ENCODE measurements around the gene SPAG16.
A peak's percentile ranks its signal among the peaks of the same experiment; 100 is the strongest.

Gene SPAG16

DNA sequence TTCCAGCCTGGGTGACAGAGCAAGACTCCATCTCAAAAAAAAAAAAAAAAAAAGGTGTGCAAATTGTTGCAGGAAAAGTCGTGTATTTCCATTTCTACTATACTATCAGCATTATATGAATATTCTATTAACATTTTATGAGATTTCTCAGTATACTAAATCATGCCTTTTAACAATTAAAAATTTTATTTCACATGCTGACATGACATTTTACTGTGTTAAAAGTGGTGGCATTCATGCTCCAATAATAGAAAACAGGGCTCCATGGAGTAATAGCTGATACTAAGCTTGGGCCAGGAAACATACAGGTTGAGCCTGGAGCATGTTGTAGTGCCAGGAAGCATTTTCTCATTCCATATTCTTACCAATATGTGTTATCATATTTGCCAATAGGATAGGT is 141.4 kb downstream of the SPAG16 start:
- no peak overlapping the region for H2BK15ac ChIP-seq (replicated peaks; ENCODE audit: low read depth)
- no peaks in the 10 kb centered on the region for H3K27me3 ChIP-seq (ENCODE audit: insufficient read depth, low read length, poor library complexity)
- no peak overlapping the region for H3K23ac ChIP-seq (ENCODE audit: low read length)
- H3K79me2 ChIP-seq (ENCODE audit: control insufficient read depth, insufficient read depth, low read length) = no peaks in the 10 kb centered on the region
- no peak overlapping the region for H3K9ac ChIP-seq (ENCODE audit: low read length)
- H3K36me3 ChIP-seq (ENCODE audit: control insufficient read depth, insufficient read depth, low read length) = no peaks in the 10 kb centered on the region
- no peak overlapping the region for H3K56ac ChIP-seq (ENCODE audit: low read length)
- no peak overlapping the region for H4K5ac ChIP-seq (ENCODE audit: low read length)
- H3K27ac ChIP-seq (ENCODE audit: low read depth, low read length) = no peak overlapping the region
- H3K4me1 ChIP-seq (ENCODE audit: control insufficient read depth, low read depth, low read length) = no peaks in the 10 kb centered on the region
- WGBS (ENCODE audit: extremely low coverage, insufficient coverage, low lambda C conversion rate) = no CpG with 5 or more reads among the region's 1 CpG
- H3K18ac ChIP-seq (ENCODE audit: low read length) = no peak overlapping the region
- no peak overlapping the region for H3K4ac ChIP-seq (ENCODE audit: low read depth, low read length)
- H2BK120ac ChIP-seq (ENCODE audit: low read depth, low read length) = no peak overlapping the region
- no peaks in the 10 kb centered on the region for H3K79me1 ChIP-seq (ENCODE audit: low read length)
- no peak overlapping the region for H3K4me3 ChIP-seq (ENCODE audit: low read length)
- H4K8ac ChIP-seq (ENCODE audit: low read depth, low read length) = no peak overlapping the region
- H2AK5ac ChIP-seq (ENCODE audit: low read length) = no peak overlapping the region
- DNase-seq = no peak
- H3K4me2 ChIP-seq (ENCODE audit: low read length) = no peak overlapping the region
- no peak overlapping the region for H2BK5ac ChIP-seq (ENCODE audit: low read length)

DNA sequence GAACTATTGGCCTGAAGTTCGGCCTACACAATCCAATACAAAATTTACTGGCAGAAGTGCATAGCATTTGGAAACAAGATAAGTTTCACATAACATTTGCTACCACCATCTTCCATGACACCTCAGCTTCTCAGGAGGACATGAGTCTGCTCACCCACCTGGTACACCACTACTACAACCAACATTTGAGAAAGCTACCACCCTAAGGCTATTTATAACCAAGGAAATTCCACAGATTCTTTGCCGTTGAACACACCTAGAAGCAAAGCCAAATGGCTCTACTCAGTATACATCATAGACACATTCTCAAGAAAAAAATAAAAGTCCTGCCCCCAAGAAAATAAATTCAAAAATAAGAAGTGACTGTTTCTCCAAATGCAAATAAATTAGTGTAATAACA is 145.3 kb downstream of the SPAG16 start:
- no peak overlapping the region for H3K23ac ChIP-seq (ENCODE audit: low read length)
- no CpG with 5 or more reads among the region's 2 CpGs for WGBS (ENCODE audit: extremely low coverage, insufficient coverage, low lambda C conversion rate)
- H3K79me2 ChIP-seq (ENCODE audit: control insufficient read depth, insufficient read depth, low read length) = no peaks in the 10 kb centered on the region
- no peaks in the 10 kb centered on the region for H3K27me3 ChIP-seq (ENCODE audit: insufficient read depth, low read length, poor library complexity)
- no peak overlapping the region for H3K56ac ChIP-seq (ENCODE audit: low read length)
- no peak overlapping the region for H4K5ac ChIP-seq (ENCODE audit: low read length)
- H3K4me1 ChIP-seq (ENCODE audit: control insufficient read depth, low read depth, low read length) = no peaks in the 10 kb centered on the region
- H3K4ac ChIP-seq (ENCODE audit: low read depth, low read length) = no peak overlapping the region
- peak; percentile 53 for DNase-seq
- no peaks in the 10 kb centered on the region for H3K36me3 ChIP-seq (ENCODE audit: control insufficient read depth, insufficient read depth, low read length)
- H3K4me2 ChIP-seq (ENCODE audit: low read length) = no peak overlapping the region
- no peak overlapping the region for H3K27ac ChIP-seq (ENCODE audit: low read depth, low read length)
- H3K9ac ChIP-seq (ENCODE audit: low read length) = no peak overlapping the region
- H4K8ac ChIP-seq (ENCODE audit: low read depth, low read length) = no peak overlapping the region
- no peak overlapping the region for H2BK120ac ChIP-seq (ENCODE audit: low read depth, low read length)
- no peaks in the 10 kb centered on the region for H3K79me1 ChIP-seq (ENCODE audit: low read length)
- H3K4me3 ChIP-seq (ENCODE audit: low read length) = no peak overlapping the region
- no peak overlapping the region for H2BK15ac ChIP-seq (replicated peaks; ENCODE audit: low read depth)
- no peak overlapping the region for H2AK5ac ChIP-seq (ENCODE audit: low read length)
- no peak overlapping the region for H2BK5ac ChIP-seq (ENCODE audit: low read length)
- no peak overlapping the region for H3K18ac ChIP-seq (ENCODE audit: low read length)

DNA sequence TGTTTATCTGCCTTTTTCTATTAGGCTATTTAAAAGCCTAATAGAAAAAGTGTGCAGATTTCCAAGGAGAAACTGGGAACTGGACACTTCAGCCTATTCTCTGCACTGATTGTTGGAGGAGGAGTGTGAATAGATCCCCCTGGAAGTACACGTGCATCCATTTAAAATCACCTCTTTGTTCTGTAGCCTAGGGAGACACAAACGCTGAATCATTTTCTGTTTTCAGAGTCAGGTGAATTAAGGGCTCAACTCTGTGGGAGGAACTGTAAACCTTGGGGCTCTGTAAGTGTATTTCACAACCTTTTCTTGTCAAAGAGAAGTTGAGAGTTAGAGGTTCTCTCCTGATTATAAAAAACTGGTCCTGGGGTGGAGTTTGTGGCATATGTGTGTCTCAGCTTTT is 159.7 kb downstream of the SPAG16 start:
- no CpG with 5 or more reads among the region's 2 CpGs for WGBS (ENCODE audit: extremely low coverage, insufficient coverage, low lambda C conversion rate)
- H3K4ac ChIP-seq (ENCODE audit: low read depth, low read length) = no peak overlapping the region
- H3K36me3 ChIP-seq (ENCODE audit: control insufficient read depth, insufficient read depth, low read length) = no peaks in the 10 kb centered on the region
- no peaks in the 10 kb centered on the region for H3K79me2 ChIP-seq (ENCODE audit: control insufficient read depth, insufficient read depth, low read length)
- H3K27ac ChIP-seq (ENCODE audit: low read depth, low read length) = no peak overlapping the region
- H3K79me1 ChIP-seq (ENCODE audit: low read length) = no peaks in the 10 kb centered on the region
- no peak overlapping the region for H2AK5ac ChIP-seq (ENCODE audit: low read length)
- no peak for DNase-seq
- H3K27me3 ChIP-seq (ENCODE audit: insufficient read depth, low read length, poor library complexity) = no peaks in the 10 kb centered on the region
- H2BK5ac ChIP-seq (ENCODE audit: low read length) = no peak overlapping the region
- no peak overlapping the region for H3K4me2 ChIP-seq (ENCODE audit: low read length)
- no peak overlapping the region for H3K56ac ChIP-seq (ENCODE audit: low read length)
- H4K8ac ChIP-seq (ENCODE audit: low read depth, low read length) = no peak overlapping the region
- no peak overlapping the region for H3K9ac ChIP-seq (ENCODE audit: low read length)
- H2BK120ac ChIP-seq (ENCODE audit: low read depth, low read length) = no peak overlapping the region
- H2BK15ac ChIP-seq (replicated peaks; ENCODE audit: low read depth) = no peak overlapping the region
- no peak overlapping the region for H3K4me3 ChIP-seq (ENCODE audit: low read length)
- H3K18ac ChIP-seq (ENCODE audit: low read length) = no peak overlapping the region
- H3K23ac ChIP-seq (ENCODE audit: low read length) = no peak overlapping the region
- H4K5ac ChIP-seq (ENCODE audit: low read length) = no peak overlapping the region
- no peaks in the 10 kb centered on the region for H3K4me1 ChIP-seq (ENCODE audit: control insufficient read depth, low read depth, low read length)

DNA sequence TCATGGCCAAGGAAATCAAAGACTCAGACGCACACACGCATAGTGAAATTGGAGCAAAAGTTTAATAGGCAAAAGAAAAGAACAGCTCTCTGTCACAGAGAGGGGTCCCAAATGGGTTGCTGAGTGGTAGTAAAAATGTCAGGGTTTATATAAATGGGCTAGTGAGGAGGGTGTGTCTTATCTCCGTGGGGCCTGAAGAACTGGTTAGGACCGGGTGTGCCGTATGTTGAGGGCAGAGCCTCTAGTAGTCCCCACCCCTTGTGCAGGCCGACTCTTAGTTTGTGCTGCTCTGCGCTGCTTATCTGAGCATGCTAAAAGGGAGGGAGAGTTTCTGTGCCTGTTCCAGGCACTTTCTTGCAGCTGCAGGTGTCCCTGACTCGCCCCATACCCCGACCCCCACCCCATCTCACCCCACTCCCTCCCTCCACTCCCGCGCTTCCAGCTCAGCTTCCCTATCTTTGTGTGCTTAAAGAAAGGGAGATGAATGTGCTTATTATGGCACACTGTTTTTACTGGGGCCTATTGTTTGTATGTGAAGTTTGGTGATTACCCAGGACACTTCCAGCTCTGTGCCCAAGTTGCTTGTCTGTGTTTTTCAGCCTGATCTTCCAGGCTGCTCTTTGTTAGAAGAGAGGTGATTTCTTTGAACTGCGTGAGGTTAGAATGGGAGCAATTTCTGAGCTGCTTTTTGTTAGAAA is 167.4 kb downstream of the SPAG16 start:
- H3K4me3 ChIP-seq (ENCODE audit: low read length) = no peak overlapping the region

DNA sequence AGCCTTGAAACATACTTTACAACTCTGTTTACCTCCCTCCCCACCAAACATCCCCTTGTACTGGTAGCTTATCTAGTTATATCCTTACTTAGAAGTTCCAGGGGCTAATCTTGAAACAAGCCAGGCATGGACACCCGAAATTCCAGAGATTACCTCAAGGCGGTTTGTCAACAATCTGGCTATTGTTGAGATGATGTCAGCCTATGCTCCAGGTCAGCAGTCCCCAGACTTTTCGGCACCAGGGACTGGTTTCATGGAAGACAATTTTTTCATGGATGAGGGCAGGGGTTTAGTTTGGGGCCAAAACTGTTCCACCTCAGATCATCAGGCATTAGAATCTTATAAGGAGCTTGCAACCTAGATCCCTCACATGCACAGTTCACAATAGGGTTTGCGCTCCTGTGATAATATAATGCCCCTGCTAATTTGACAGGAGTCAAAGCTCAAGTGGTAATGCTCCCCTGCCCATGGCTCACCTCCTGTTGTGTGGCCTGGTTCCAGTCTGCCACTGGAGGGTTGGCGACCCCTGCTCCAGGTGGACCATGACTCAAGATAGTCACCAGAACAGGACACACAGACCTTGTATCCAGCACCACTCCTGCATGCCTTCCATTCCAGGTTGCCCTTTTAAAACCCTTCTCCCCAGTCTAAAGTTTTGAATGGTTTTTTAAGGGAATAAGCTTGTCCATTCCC is 171.2 kb downstream of the SPAG16 start:
- H3K23ac ChIP-seq (ENCODE audit: low read length) = no peak overlapping the region
- no peak overlapping the region for H2BK15ac ChIP-seq (replicated peaks; ENCODE audit: low read depth)
- no peak overlapping the region for H2BK120ac ChIP-seq (ENCODE audit: low read depth, low read length)
- H4K8ac ChIP-seq (ENCODE audit: low read depth, low read length) = no peak overlapping the region
- H4K5ac ChIP-seq (ENCODE audit: low read length) = no peak overlapping the region
- H3K56ac ChIP-seq (ENCODE audit: low read length) = no peak overlapping the region
- H3K4me1 ChIP-seq (ENCODE audit: control insufficient read depth, low read depth, low read length) = no peaks in the 10 kb centered on the region
- H3K36me3 ChIP-seq (ENCODE audit: control insufficient read depth, insufficient read depth, low read length) = no peaks in the 10 kb centered on the region
- no peak overlapping the region for H3K4ac ChIP-seq (ENCODE audit: low read depth, low read length)
- H3K9ac ChIP-seq (ENCODE audit: low read length) = no peak overlapping the region
- H3K4me2 ChIP-seq (ENCODE audit: low read length) = no peak overlapping the region
- peak; percentile 89 for DNase-seq
- no peak overlapping the region for H2AK5ac ChIP-seq (ENCODE audit: low read length)
- no peak overlapping the region for H3K18ac ChIP-seq (ENCODE audit: low read length)
- no peak overlapping the region for H3K27ac ChIP-seq (ENCODE audit: low read depth, low read length)
- no peak overlapping the region for H3K4me3 ChIP-seq (ENCODE audit: low read length)
- H3K79me2 ChIP-seq (ENCODE audit: control insufficient read depth, insufficient read depth, low read length) = no peaks in the 10 kb centered on the region
- no peaks in the 10 kb centered on the region for H3K27me3 ChIP-seq (ENCODE audit: insufficient read depth, low read length, poor library complexity)
- H2BK5ac ChIP-seq (ENCODE audit: low read length) = no peak overlapping the region
- no CpG with 5 or more reads among the region's 5 CpGs for WGBS (ENCODE audit: extremely low coverage, insufficient coverage, low lambda C conversion rate)
- H3K79me1 ChIP-seq (ENCODE audit: low read length) = no peaks in the 10 kb centered on the region

More for the DNA sequence above, 167.4 kb downstream of the SPAG16 start:
- no peak overlapping the region for H3K56ac ChIP-seq (ENCODE audit: low read length)
- no CpG with 5 or more reads among the region's 12 CpGs for WGBS (ENCODE audit: extremely low coverage, insufficient coverage, low lambda C conversion rate)
- H3K4me2 ChIP-seq (ENCODE audit: low read length) = no peak overlapping the region
- H2BK15ac ChIP-seq (replicated peaks; ENCODE audit: low read depth) = no peak overlapping the region
- H3K27ac ChIP-seq (ENCODE audit: low read depth, low read length) = no peak overlapping the region
- no peaks in the 10 kb centered on the region for H3K4me1 ChIP-seq (ENCODE audit: control insufficient read depth, low read depth, low read length)
- H3K4ac ChIP-seq (ENCODE audit: low read depth, low read length) = no peak overlapping the region
- H4K8ac ChIP-seq (ENCODE audit: low read depth, low read length) = peak overlapping the region; percentile 65
- no peak overlapping the region for H2BK120ac ChIP-seq (ENCODE audit: low read depth, low read length)
- H3K18ac ChIP-seq (ENCODE audit: low read length) = no peak overlapping the region
- no peaks in the 10 kb centered on the region for H3K36me3 ChIP-seq (ENCODE audit: control insufficient read depth, insufficient read depth, low read length)
- no peak overlapping the region for H3K23ac ChIP-seq (ENCODE audit: low read length)
- no peaks in the 10 kb centered on the region for H3K79me1 ChIP-seq (ENCODE audit: low read length)
- no peak overlapping the region for H2BK5ac ChIP-seq (ENCODE audit: low read length)
- H3K9ac ChIP-seq (ENCODE audit: low read length) = no peak overlapping the region
- peak; percentile 20 for DNase-seq
- H3K79me2 ChIP-seq (ENCODE audit: control insufficient read depth, insufficient read depth, low read length) = no peaks in the 10 kb centered on the region
- no peak overlapping the region for H4K5ac ChIP-seq (ENCODE audit: low read length)
- no peak overlapping the region for H2AK5ac ChIP-seq (ENCODE audit: low read length)
- H3K27me3 ChIP-seq (ENCODE audit: insufficient read depth, low read length, poor library complexity) = no peaks in the 10 kb centered on the region

DNA sequence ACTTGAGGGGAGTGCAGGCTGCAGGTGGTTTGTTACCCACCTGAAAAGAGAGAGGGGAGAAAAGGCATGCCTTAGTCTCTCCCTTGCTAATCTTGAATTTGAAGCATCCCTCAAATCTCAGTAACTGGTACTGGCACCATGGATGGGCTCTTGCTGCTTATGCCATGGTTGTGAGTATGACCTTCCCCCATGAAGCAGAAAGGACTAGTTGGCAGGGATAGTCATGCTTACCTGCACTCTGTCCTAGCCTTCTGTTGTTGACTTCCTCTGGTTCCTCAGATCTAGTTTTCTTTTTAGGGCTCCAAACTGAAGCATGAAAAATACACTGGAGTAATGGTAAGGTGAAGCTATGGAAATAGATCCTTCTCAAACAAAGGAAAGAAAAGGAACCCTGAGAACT is 191.2 kb downstream of the SPAG16 start:
- Histone ChIP-seq H3K27ac (ENCODE audit: low read depth, low read length) (no peak overlapping the region), H4K8ac (ENCODE audit: low read depth, low read length) (no peak overlapping the region), H2BK15ac (replicated peaks; ENCODE audit: low read depth) (no peak overlapping the region), H3K4me1 (ENCODE audit: control insufficient read depth, low read depth, low read length) (no peaks in the 10 kb centered on the region), H3K4me2 (ENCODE audit: low read length) (no peak overlapping the region), H4K5ac (ENCODE audit: low read length) (no peak overlapping the region), H3K18ac (ENCODE audit: low read length) (no peak overlapping the region), H3K79me1 (ENCODE audit: low read length) (no peaks in the 10 kb centered on the region), H3K4ac (ENCODE audit: low read depth, low read length) (no peak overlapping the region), H2BK120ac (ENCODE audit: low read depth, low read length) (no peak overlapping the region), H3K9ac (ENCODE audit: low read length) (no peak overlapping the region), H3K56ac (ENCODE audit: low read length) (no peak overlapping the region), H3K4me3 (ENCODE audit: low read length) (no peak overlapping the region), H3K27me3 (ENCODE audit: insufficient read depth, low read length, poor library complexity) (no peaks in the 10 kb centered on the region), H3K23ac (ENCODE audit: low read length) (no peak overlapping the region), H2BK5ac (ENCODE audit: low read length) (no peak overlapping the region), H3K36me3 (ENCODE audit: control insufficient read depth, insufficient read depth, low read length) (no peaks in the 10 kb centered on the region), H3K79me2 (ENCODE audit: control insufficient read depth, insufficient read depth, low read length) (no peaks in the 10 kb centered on the region), H2AK5ac (ENCODE audit: low read length) (no peak overlapping the region)
- DNase-seq = peak; percentile 17
